HG02642 (cell line): ENCODE measurements around the gene GRIP2.

Source experiments
- ATAC-seq: cut with Tn5 transposase; IDR thresholded peaks from one replicate; pipeline ENCODE4 v1.9.1; 2021; ENCODE audit warnings: mild to moderate bottlenecking; ENCODE audit not compliant: unreplicated experiment, poor library complexity

The GRIP2 gene

GRCh38 chr3:14539742-14540491 lies at the start of gene GRIP2:
TSS of gene GRIP2 (minus strand) at chr3:14540342. CDS start at chr3:14540308, 34 bp downstream.
- ATAC-seq: no peak

DNA sequence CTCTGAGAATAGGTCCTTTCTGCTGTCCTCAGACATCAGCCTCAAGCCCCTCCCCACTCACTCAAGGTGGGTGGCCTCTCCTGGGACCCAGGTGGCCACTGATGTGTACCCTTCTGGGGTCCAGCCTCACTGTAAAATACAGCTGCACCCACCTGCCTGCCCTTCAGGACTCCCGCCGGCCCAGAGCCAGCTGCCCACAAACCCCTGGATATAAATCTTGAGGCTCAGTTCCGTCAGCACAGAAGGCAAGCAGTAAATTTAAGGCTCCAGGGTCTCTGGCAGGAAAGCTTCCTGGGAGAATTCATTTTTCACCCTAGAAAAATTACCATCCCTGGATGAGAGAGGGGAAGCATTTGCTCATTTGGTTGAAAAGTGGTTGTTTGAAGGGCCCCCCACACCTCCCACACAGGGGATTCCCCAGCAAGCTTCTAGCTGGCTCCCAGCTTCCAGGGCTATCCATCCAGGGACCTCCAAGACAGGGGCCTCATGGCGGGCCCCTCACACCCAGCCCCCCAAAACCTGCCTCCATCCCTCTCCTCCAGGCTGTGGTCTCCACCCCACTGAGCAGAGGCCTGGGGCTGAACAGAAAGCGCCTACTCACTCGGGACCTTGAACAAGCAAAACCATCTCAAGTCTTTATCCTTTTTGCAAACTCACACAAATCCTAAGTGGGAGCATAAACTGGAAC lies 48.4 kb upstream of the GRIP2 start:
- no peak for ATAC-seq

DNA sequence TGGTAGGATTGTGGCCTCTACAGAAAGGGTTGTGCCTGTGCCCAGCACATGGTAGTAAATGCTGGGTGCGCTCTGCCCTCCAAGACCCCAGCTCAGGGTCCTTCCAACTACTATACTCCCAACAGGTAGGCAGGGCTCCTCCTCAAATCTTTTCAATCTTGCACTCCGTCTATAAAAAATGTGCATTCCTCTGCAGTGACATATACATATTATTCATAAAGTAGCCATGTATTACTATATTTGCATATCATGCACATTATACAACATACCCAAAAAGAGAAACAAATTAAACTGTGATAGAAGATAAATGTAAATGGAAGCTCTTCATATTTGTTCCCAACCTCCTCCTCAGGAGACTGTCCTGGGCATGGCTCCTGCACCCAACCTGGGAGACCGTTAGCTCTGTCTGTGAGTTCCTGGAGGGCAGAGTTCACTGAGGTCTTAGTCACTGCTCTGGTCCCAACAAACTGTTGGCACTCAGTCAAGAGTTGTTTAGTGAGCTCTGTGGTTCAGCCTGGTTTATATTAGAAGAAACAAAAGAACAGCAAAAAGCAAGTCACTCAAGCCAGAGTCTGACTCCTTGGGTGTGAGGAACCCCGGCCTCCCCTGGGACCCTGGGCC lies 47.7 kb upstream of the GRIP2 start:
- ATAC-seq: no peak

GRCh38 chr3:14586611-14587010 lies 46.5 kb upstream of the GRIP2 start:
- ATAC-seq: no peak

GRCh38 chr3:14583548-14584091 lies 43.5 kb upstream of the GRIP2 start:
- no peak for ATAC-seq

GRCh38 chr3:14582045-14582410 lies 41.9 kb upstream of the GRIP2 start:
- no peak for ATAC-seq

DNA sequence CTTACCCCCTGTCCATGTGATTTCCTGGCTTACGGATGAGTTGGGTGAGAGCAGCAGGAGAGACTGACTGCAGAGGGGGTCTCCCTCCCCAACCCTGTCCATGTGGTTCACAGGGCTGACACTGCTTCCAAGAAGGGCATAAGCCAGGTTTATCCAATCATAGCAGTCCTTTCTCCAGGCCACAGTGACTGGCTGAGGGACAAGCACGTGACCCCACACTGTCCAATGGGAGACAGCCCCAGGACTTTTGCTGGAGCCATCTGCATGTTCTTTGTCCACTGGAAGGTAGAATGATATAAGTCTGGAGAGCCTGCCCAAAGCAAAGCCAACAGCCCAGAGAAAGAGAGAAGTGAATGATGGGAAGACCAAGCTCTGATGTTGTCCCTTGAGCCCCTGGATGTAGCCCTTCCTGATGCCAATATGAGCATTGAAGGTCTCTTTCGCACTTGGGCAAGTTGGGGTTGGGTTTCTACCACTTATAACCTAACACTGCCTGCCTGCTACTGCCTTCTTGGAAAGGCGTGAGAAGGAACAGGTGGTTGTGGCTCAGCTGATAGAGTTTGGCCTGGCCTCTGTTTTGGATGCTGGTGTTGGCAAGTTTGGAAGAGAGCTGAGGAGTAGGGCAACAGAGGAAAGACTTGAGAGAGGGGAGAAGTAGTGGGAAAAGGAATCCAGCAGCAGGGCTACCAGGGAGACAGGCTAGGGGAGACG lies 41.3 kb upstream of the GRIP2 start:
- no peak for ATAC-seq

GRCh38 chr3:14577897-14578296 lies 37.8 kb upstream of the GRIP2 start:
- no peak for ATAC-seq

DNA sequence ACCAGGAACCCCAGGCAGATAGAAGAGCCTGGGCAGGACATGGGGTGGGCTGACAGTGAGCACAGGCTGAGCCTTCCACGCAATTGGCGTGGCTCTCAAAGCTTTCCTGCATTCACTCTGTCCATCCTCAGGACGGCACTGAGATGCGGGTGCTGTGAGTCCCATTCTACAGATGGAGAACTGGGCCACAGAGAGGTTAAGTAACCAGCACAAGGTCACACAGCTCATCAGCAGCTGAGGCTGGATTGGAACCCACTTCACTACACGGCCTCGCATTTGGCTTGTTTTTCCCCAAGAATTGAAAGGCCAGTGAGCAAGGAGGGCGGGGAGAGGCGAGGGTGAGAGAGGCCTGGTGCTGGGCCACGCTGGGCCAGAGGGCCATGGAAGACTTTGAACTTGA lies 36.0 kb upstream of the GRIP2 start:
- ATAC-seq: no peak

- ATAC-seq: no peak
These were observed 34.0 kb upstream of the GRIP2 start for GRCh38 chr3:14574183-14574582.

DNA sequence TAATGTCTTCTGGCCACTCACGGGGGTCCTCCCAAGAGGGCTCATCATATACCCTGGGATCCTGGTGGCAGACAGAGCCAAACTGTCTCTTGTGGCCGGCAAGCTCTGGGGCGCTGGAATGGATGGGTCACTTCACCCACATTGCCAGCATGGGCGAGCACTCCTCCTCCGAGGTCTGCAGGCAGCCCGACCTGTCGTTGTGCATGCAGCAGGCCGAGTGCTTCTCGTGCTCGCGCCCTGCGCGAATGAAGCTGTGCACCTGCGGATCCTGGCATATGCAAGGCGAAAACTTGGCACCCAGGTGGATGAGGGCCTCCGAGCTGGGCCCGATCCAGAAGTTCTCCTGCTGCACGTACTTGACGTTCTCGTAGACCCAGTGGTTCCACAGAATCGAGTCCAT lies 33.6 kb upstream of the GRIP2 start:
- ATAC-seq: no peak

DNA sequence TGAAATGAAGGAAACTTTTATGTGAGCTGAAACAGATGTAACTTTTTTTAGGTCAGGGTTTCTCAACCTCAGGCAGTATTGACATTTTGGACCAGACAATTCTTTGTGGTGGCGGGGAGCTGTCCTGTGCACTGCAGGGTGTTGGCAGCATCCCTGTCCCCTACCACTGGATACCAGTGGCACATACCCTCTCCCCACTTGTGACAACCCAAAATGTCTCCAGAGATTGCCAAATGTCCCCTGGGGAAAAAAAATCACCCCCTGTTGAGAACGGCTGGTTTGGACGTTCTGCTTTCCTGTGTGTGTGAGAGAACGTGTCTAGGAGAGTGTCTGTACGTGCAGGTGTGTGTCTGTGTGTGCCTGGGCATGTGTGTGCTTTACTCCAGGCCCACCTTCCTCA lies 30.7 kb upstream of the GRIP2 start:
- ATAC-seq: no peak

DNA sequence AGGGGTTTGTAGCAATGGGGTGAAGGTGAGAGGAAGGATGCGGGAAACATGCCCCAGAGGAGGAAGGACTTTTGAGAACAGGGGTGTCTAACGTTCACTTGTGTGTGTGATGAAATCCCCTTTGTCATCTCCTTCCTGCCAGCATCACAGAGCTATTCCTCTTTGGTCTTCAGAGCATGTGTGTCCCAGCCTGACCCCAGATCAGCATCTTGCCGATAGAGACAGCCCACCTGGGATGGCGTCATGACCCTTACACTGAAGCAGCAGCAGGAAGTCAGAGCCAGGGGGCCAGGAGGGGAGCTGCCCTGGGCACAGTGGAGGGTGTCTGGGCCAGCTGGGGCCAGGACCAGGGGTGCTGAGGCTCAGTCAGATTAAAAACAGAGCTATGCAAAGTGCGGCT lies 29.9 kb upstream of the GRIP2 start:
- ATAC-seq: no peak

GRCh38 chr3:14569474-14570000 lies 29.4 kb upstream of the GRIP2 start:
- ATAC-seq: no peak

- ATAC-seq: no peak
These were observed 28.1 kb upstream of the GRIP2 start for GRCh38 chr3:14568269-14568668.

GRCh38 chr3:14566812-14567211 lies 26.7 kb upstream of the GRIP2 start:
- ATAC-seq: no peak

DNA sequence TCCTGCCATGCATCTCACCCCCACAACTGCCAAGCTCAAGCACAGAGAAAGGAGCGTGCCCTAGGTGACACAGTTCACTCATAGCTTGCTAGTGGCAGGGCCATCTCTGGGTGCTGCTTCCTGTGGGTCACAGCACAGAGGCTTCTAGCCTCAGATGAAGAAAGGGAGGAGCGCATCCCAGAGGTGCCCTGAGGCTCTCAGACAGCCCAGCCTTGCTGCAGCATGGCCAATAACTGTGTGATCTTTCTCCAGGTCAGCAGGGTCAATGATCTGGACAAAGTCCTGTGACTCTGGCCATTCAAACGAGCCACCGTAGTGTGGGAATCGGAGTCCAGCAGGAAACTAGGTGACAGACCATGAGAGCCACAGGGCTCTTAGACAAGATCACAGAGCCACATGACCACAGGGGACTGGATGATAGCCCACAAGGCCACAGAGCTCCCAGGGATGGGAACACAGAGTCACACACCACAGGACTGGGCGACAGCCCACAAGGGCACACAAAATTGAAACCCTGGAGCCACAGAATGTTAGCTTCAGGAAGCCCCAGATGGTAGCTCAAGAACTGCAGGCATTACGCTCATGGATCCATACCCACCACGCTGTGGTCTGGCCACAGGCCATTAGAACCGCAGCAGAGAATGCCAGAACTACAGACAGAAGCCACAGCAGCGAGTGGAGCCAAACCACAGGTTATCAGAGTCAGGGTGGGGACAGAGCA lies 25.9 kb upstream of the GRIP2 start:
- no peak for ATAC-seq

DNA sequence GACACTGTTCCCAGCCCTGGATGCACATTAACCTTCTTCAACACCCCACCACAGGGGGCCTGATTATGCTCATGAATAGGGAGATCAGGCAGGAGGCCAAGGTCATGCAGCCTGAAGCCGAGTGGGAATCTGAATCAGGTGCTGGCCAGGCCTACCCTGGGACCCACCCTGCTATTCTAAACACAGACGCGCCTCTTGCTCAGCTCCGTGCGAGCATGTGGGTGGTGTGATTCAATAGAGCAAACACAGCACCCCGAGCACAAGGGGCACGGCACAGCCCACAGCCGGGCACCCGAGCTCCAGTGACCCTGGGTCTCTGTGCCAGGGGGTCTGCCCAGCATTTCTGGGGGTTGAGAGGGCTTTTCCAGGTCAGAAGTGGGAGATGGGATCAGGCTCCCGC lies 24.6 kb upstream of the GRIP2 start:
- ATAC-seq: no peak

GRCh38 chr3:14563946-14564539 lies 23.9 kb upstream of the GRIP2 start:
- ATAC-seq: no peak
